Rectal smooth muscle tissue (tissue), 1 donor: ENCODE results near the gene FCRL4.

Experiments
- H3K27ac ChIP-seq: one replicate; pipeline ENCODE4 v1.7.0; 2013; ENCODE audit warnings: low read depth, low read length, inconsistent platforms
- H3K27me3 ChIP-seq: one replicate; pipeline ENCODE4 v1.7.0; 2013; ENCODE audit warnings: low read length; ENCODE audit not compliant: control insufficient read depth, insufficient read depth
- H3K36me3 ChIP-seq: one replicate; pipeline ENCODE4 v1.7.0; 2013; ENCODE audit warnings: low read length; ENCODE audit not compliant: control insufficient read depth, insufficient read depth
- H3K4me1 ChIP-seq: one replicate; pipeline ENCODE4 v1.7.0; 2013; ENCODE audit warnings: low read length; ENCODE audit not compliant: control insufficient read depth, insufficient read depth
- H3K4me3 ChIP-seq: one replicate; pipeline ENCODE4 v1.7.0; 2013; ENCODE audit warnings: low read length
- H3K9ac ChIP-seq: one replicate; pipeline ENCODE4 v1.7.0; 2013; ENCODE audit warnings: low read length

Gene FCRL4

DNA sequence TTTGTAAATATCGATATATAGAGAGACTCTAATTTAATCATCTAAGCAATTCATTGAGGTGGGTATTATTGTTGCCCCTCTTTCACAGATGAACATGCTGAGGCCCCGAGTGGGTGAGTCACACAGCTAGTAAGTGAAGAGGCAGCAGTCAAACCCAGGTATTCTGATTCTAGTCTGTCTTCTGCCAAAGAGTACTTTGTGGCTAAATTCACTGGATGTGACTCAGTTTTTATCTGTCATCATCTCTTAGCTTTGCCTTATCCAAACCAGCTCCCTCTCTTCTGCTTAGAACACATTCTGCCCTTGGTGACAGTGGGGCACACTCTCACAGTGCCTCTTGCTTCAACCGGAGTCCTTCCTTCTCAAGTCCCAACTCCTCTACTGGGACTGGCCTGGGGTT, 57.0 kb downstream of the FCRL4 start:
- Histone ChIP-seq H3K4me1 (no peaks in the 10 kb centered on the region), H3K27ac (no peak overlapping the region), H3K9ac (no peak overlapping the region), H3K27me3 (no peaks in the 10 kb centered on the region), H3K36me3 (no peaks in the 10 kb centered on the region), H3K4me3 (no peak overlapping the region)

DNA sequence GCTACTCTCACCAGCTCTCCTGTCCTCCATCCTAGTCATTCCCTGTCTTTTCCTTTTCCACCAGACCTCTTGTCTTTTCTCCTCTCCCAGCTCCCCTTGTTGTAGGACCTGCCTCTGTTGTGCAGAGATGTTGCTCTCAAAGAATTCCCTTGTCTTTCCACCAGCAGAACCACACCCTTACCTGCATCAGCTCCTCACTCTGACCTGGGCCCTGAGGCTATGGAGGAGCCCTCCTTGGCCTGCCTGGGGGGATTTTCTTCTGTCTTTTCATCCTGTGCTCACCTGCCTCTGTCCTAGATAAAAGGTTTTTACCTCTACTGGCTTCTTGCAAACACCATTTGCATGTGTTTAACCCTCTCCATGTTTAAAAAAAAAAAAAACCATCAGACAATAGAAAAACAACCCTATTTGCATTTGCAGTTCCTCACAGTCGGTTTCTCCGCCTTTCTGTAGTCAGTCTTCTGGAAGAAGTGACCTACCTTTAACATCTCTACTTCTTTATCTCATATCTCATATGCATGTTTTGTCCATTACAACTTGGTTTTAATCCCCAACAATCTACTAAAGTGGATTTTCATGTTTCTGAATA, 57.6 kb downstream of the FCRL4 start:
- H3K27ac ChIP-seq, result no peak overlapping the region
- no peaks in the 10 kb centered on the region for H3K27me3 ChIP-seq
- H3K36me3 ChIP-seq, result no peaks in the 10 kb centered on the region
- no peaks in the 10 kb centered on the region for H3K4me1 ChIP-seq
- H3K4me3 ChIP-seq, result no peak overlapping the region
- no peak overlapping the region for H3K9ac ChIP-seq

DNA sequence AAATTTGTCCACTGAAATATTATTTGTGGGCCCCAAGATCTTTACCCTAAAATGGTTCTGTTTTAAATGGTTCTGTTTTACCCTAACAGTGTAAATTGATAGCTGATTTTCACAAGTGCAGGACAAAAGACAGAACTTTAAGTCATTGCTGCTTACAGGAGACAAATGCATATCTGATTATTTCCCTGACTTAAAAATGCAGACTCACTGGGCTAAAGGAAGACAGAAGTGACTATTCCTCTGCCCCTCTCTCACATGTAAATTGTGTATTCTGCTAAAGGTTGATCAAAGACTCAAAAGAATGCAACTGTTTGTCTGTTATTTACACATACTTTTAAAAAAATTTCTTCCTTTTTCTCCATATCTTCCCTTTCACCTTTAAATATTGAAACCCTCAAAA, 58.3 kb downstream of the FCRL4 start:
- no peak overlapping the region for H3K9ac ChIP-seq
- H3K36me3 ChIP-seq, result no peaks in the 10 kb centered on the region
- no peaks in the 10 kb centered on the region for H3K27me3 ChIP-seq
- no peaks in the 10 kb centered on the region for H3K4me1 ChIP-seq
- H3K4me3 ChIP-seq, result no peak overlapping the region
- H3K27ac ChIP-seq, result no peak overlapping the region

DNA sequence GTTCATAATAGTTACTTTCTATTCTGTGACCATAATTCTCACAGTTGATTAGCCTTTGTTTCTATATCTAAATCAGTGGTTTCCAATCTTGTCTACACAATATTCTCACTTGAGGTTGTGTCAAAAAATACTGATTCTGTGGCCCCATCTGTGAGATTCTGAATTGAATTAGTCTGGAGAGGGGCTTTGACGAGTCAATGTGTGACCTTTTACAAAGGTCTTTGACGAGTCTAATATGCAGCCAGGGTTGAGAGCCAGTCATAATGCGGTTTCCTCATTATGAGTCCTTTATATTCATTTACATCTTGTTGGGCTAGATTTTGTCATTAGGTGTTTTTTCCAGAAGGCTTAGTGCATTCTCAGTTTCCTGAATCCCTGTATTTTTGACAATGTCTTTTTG, 65.3 kb downstream of the FCRL4 start:
- Histone ChIP-seq H3K27ac (no peak overlapping the region), H3K4me3 (no peak overlapping the region), H3K36me3 (no peaks in the 10 kb centered on the region), H3K27me3 (no peaks in the 10 kb centered on the region), H3K9ac (no peak overlapping the region), H3K4me1 (no peaks in the 10 kb centered on the region)

DNA sequence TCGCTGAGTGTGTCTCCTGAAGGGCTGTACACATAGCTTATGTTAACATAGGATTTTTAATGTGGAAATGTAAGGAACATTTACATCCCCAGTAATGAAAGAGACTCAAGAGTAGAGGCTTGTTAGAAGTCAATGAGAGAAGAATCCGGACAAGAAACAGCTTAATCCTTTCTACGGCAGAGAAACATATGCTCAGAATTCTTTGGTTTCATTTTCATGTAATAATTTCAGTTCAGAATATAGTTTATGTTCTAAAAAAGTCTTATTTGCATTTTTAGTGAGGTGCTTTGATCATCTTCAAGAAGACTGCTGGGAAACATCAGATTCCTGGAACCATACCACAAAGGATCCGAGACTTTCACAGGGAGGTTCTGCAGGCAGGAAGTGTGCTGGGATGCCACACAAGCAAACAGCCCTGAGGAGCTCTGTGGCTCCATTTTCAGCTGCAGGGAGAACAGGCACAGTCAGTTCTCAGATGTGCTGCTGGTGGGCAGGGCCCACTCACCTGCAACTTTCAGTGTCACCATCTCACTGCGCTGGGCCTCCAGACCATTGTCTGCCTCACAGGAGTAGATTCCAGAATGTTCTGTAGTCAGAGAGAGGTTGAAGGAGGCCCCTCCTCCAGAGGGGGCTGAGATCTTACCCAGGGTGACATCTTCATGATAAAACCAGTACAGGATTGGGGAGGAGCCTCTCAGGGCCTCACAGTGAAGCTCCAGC, 74.0 kb downstream of the FCRL4 start:
- Histone ChIP-seq H3K4me3 (no peak overlapping the region), H3K27ac (no peak overlapping the region), H3K9ac (no peak overlapping the region), H3K4me1 (no peaks in the 10 kb centered on the region), H3K36me3 (no peaks in the 10 kb centered on the region), H3K27me3 (no peaks in the 10 kb centered on the region)
